ENCODE data around the gene HAUS7.

DNA sequence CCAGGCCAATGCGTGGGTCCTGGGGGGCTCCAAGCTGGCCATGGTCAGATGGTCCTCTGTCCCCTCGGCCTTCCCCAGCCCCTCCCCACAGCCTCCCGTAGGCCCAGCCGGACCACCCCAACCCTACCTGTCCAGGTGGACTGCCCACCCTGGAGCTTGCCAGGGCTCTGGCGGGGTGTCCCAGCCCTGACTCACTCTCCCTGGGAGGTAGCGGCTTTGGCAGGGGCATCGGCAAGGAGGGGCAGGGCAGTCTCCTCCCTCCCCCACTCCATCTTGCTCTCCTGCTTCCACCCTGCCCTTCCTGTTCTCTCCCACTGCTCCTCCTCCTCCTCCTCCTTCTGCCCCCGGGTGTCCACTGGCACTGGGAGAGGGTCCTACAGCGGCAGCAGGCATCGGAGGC lies 31.8 kb upstream of the HAUS7 start:
- TF ChIP-seq CTCF (IDR thresholded peaks at IDR 0.05) (no peak), POLR2A (IDR thresholded peaks at IDR 0.05) (no peak), EP300 (IDR thresholded peaks at IDR 0.05) (no peak)
